HG03354 (cell line): Measurements from ENCODE around the gene PLK3.
"Not testable (repeated sequence)": the region's sequence is repeated elsewhere in the genome, so short reads cannot be mapped to it uniquely, and the experiment has no call there.

ENCODE experiments used
- ATAC-seq: cut with Tn5 transposase; IDR thresholded peaks from one replicate; pipeline ENCODE4 v1.9.1; 2021; ENCODE audit warnings: mild to moderate bottlenecking; ENCODE audit not compliant: unreplicated experiment, poor library complexity, severe bottlenecking

The PLK3 gene

GRCh38 chr1:44786138-44786840, 13.9 kb upstream of the PLK3 start:
- ATAC-seq = peak; percentile 53

GRCh38 chr1:44786841-44787426, 13.2 kb upstream of the PLK3 start:
- no peak for ATAC-seq

GRCh38 chr1:44787506-44787905, 12.7 kb upstream of the PLK3 start:
- no peak for ATAC-seq

GRCh38 chr1:44788120-44788860, 11.9 kb upstream of the PLK3 start, which contains the start of gene BEST4:
TSS of gene BEST4 (minus strand) at chr1:44788170. CDS start at chr1:44787705, 465 bp downstream.
- no peak for ATAC-seq

- ATAC-seq = no peak
Measured at GRCh38 chr1:44790968-44791801, 9.0 kb upstream of the PLK3 start.

- ATAC-seq = no peak
Measured at GRCh38 chr1:44792736-44793502, 7.3 kb upstream of the PLK3 start.

GRCh38 chr1:44797886-44798285, 2.3 kb upstream of the PLK3 start:
- ATAC-seq = not testable (repeated sequence)

GRCh38 chr1:44798481-44799365, 1.5 kb upstream of the PLK3 start:
- ATAC-seq = no peak

- ATAC-seq = no peak
Measured at GRCh38 chr1:44801491-44802305, 1.5 kb downstream of the PLK3 start.

- ATAC-seq = no peak
Measured at GRCh38 chr1:44802306-44803061, 2.3 kb downstream of the PLK3 start.

- ATAC-seq = no peak
Measured at GRCh38 chr1:44803062-44803311, 2.8 kb downstream of the PLK3 start.

- no peak for ATAC-seq
Measured at GRCh38 chr1:44803312-44804095, 3.3 kb downstream of the PLK3 start.

GRCh38 chr1:44805311-44806024, 5.3 kb downstream of the PLK3 start:
- ATAC-seq = no peak

GRCh38 chr1:44806025-44806703, 6.0 kb downstream of the PLK3 start:
- no peak for ATAC-seq

GRCh38 chr1:44806704-44807363, 6.7 kb downstream of the PLK3 start, which contains the start of gene DYNLT4:
TSS of gene DYNLT4 (minus strand) at chr1:44807351. CDS start at chr1:44806668, 683 bp downstream.
- ATAC-seq = no peak
